Transverse colon (tissue), 4 donors: ENCODE results near the gene GNAO1.

ENCODE experiments used
- EP300 ChIP-seq: sonication (generic); formaldehyde crosslinking; IDR thresholded peaks from one replicate; pipeline ENCODE4 v1.6.1; 2017; ENCODE audit warnings: antibody characterized with exemption, low read depth
- POLR2A ChIP-seq: fragments of 450-650 bp; IDR thresholded peaks from one replicate; pipeline ENCODE4 v1.6.1; 2016; ENCODE audit warnings: antibody characterized with exemption, mild to moderate bottlenecking, moderate library complexity
- POLR2AphosphoS5 ChIP-seq, 3 donors: sonication (generic); formaldehyde crosslinking; IDR thresholded peaks; one replicate each; pipeline ENCODE4 v1.6.1; 2016; ENCODE audit warnings: antibody characterized with exemption in 3 of 3
- TF ChIP-seq, protein P1 (sequence below), 5 experiments: fragments of 200-600 bp in 3 of 5; fragments of 450-650 bp in 2 of 5; sonication (generic) in 3 of 5; IDR thresholded peaks; 1 replicate in 2 of 5; 2 replicates in 3 of 5; pipeline ENCODE4 v1.5.1; 2016 to 2017; ENCODE audit warnings: antibody characterized with exemption in 5 of 5, inconsistent platforms in 3 of 5, mild to moderate bottlenecking in 2 of 5, moderate library complexity in 1 of 5

DNA sequence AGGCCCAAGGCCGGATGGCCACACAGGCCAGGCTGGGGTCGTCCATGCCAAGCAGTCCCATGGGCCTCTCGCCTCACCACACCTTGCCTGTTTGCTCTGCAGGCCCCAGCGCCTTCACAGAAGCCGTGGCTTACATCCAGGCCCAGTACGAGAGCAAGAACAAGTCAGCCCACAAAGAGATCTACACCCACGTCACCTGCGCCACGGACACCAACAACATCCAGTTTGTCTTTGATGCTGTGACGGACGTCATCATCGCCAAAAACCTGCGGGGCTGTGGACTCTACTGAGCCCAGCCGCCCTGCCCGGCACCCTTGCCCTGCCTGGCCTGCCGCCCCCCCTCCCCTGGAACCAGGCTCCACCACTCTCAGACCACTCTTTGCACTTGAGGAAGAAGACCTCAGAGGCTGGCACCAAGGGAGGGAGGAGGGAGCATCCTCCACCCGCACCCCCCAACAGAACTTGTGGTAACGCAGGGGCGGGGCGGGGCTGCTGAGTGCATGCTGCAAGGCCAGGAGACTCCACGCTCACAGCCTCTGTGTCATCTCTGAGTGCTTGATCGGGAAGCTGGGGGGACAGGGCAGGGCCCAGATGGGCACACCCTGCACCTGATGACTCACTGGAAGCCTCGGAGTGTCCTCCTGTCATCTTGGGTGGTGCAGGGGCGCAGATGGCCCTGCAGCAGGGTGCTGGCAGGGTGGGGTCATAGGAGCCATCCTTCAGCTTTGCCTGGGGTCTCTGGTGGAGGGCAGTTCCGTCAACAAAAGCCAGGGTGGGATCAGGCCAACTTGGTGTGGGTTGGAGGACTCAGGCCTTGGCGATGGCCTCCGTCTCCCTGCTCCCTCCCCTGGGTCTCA, 152.6 kb downstream of the GNAO1 start:
- TF ChIP-seq, protein P1, sequence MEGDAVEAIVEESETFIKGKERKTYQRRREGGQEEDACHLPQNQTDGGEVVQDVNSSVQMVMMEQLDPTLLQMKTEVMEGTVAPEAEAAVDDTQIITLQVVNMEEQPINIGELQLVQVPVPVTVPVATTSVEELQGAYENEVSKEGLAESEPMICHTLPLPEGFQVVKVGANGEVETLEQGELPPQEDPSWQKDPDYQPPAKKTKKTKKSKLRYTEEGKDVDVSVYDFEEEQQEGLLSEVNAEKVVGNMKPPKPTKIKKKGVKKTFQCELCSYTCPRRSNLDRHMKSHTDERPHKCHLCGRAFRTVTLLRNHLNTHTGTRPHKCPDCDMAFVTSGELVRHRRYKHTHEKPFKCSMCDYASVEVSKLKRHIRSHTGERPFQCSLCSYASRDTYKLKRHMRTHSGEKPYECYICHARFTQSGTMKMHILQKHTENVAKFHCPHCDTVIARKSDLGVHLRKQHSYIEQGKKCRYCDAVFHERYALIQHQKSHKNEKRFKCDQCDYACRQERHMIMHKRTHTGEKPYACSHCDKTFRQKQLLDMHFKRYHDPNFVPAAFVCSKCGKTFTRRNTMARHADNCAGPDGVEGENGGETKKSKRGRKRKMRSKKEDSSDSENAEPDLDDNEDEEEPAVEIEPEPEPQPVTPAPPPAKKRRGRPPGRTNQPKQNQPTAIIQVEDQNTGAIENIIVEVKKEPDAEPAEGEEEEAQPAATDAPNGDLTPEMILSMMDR (IDR thresholded peaks at IDR 0.05): no peak
- TF ChIP-seq POLR2A (no peak), EP300 (no peak), POLR2AphosphoS5 (IDR thresholded peaks at IDR 0.05) (no peak)
